SH-SY5Y (cell line): ENCODE measurements around the gene WDR11.

Source experiments
- GATA2 ChIP-seq: IDR thresholded peaks from 2 replicates; pipeline ENCODE4 v1.6.1; 2011; ENCODE audit warnings: mild to moderate bottlenecking, low read depth, low read length
- GATA3 ChIP-seq: IDR thresholded peaks from 2 replicates; pipeline ENCODE4 v1.6.1; 2011; ENCODE audit warnings: low read depth, mild to moderate bottlenecking, low read length, moderate library complexity

DNA sequence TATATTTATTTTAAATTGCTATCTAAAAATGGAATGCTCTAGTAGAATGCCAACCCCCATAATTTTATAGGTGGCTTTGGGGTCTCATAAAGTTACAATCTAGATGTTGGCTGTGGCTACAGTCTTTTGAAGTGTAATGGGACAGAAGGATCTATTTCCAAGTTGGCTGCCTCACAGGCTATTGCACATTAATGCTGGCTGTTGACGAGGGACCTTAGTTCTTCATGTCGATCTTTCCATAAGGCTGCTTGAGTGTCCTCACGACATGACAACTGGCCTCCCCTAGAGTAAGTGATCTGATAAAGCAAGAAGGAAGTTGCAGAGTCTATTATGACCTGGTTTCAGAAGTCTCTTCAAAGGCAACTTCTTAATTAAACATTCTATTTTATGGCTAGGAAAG lies 36.3 kb downstream of the WDR11 start:
- TF ChIP-seq GATA2, result no peak
- TF ChIP-seq GATA3, result no peak
